CD4-positive, alpha-beta T cell treated with Interleukin-2 at 100 ng/mL for 4 hours (primary cell): ENCODE measurements around the gene CNKSR3.

Source experiments
- DNase-seq: peaks from one replicate; pipeline ENCODE4 v3.0.0-alpha.2; 2020; ENCODE audit warnings: low spot score

The CNKSR3 gene

GRCh38 chr6:154414021-154414813 lies 96.3 kb downstream of the CNKSR3 start:
- DNase-seq: no peak

GRCh38 chr6:154412106-154412820 lies 98.2 kb downstream of the CNKSR3 start:
- no peak for DNase-seq

DNA sequence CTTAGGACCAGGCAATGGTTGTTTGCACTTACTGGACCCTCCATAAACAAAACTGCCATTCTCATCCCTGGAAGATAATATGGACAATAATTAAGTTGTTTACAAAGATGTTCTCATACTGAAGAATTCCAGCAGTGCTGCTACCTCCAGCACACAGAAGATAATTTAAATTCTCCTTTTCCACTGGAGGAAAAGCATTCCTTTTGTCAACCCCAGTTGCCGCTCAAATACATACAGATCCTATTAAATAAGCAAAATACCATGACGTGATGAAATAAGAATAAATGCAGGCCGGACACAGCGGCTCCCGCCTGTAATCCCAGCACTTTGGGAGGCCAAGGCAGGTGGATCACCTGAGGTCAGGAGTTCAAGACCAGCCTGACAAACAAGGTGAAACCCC lies 99.4 kb downstream of the CNKSR3 start:
- no peak for DNase-seq

- no peak for DNase-seq
These were observed 99.8 kb downstream of the CNKSR3 start for GRCh38 chr6:154410619-154411072.

- no peak for DNase-seq
These were observed 101.5 kb downstream of the CNKSR3 start for GRCh38 chr6:154408891-154409500.

- no peak for DNase-seq
These were observed 103.0 kb downstream of the CNKSR3 start for GRCh38 chr6:154407440-154407839.

GRCh38 chr6:154406869-154407268 lies 103.6 kb downstream of the CNKSR3 start:
- no peak for DNase-seq

DNA sequence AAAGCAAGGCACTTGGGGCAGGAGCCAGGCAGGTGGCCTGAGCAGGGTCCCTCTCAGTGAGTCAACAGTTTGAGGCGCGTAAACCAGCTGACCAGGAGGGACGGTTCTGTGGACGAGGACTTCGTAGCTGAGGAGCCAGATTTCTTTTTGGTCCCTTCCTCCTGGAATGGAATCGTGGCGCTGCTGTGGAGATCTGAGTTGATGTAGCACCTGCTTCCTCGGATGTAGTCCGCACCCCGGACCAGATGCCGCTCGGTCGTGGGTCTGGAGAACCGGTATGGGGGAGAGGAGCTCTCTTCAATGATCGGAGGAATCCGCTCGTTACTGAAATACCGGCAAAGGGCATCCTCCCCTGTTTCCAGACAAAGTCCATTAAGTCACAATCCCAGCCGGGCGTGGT lies 104.2 kb downstream of the CNKSR3 start:
- no peak for DNase-seq

DNA sequence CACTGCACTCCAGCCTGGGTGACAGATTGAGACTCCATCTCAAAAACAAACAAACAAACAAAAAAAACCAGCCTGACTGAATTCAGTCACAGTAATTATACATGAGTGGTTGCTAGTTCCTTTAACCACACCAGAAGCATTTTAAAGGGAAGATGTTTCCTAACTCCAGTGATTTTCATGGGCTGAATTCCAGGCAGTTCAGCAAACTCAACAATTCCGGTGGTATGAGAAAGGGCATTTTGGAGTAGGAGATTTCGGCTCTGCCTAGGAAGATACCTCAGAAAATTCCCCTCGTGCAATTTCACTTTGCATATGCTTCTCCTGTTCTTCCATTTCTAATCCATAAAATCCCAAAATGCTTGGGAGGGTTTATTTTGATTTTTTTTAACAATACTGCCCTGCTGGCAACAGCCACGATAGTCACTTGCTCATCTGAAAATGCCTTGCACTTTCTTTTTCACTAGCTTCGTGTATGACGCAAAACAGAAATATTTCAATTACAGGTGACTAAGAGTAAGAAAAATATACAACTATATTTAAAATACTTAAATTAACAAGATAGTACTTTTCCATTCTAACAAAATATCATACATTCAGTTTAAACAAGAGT lies 105.6 kb downstream of the CNKSR3 start:
- no peak for DNase-seq

- no peak for DNase-seq
These were observed 106.7 kb downstream of the CNKSR3 start for GRCh38 chr6:154403788-154404187.

DNA sequence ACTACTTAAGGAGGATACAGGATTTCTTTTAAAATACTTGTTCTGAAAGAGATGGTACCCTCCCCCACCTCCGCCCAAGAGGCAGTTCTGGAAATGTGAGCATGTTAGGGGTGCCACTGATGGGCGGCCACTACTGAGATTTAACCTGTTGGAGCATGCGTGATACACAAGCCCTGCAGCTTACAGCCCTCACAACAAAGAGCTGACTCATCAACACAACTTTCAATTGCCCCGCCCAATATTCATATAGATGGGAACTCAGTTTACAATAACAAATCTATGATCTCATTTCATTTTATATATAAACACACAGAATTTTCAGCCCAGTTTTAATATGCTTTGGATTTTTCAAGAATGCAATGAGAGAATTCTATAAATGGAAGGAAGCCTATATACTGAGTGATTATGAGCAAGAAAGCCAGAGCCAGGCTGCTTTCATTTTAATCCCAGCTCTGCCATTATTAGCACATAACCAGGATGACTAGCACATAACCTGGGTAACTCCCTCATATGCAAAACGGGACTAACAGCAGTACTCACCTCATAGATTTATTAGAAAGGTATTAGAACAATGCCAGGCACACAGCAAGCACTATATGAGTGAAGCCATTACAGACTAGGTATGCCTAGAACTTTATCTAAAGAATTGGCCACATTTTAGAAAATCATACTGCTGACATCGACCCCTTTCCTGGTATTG lies 108.3 kb downstream of the CNKSR3 start:
- DNase-seq: no peak

DNA sequence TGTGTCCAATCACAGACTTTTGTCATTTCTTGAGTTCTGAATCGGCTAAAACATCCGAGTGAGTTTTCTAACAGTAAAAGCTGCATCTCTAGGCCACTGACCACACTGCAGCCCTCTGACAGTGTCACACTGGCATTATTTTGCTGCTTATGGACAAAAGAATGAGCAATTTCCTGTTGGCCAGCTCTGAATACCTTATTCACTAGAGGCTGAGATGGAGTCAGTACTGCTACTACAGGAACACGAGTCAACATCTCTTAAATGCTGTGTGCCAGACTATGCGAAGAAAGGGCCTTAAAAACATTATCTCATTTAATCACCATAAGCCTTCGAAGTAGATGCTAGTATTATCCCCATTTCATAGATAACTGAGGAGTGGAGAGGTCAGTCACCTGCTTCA lies 111.4 kb downstream of the CNKSR3 start:
- no peak for DNase-seq

GRCh38 chr6:154397491-154398195 lies 112.8 kb downstream of the CNKSR3 start:
- no peak for DNase-seq

GRCh38 chr6:154395878-154396277 lies 114.6 kb downstream of the CNKSR3 start:
- no peak for DNase-seq

DNA sequence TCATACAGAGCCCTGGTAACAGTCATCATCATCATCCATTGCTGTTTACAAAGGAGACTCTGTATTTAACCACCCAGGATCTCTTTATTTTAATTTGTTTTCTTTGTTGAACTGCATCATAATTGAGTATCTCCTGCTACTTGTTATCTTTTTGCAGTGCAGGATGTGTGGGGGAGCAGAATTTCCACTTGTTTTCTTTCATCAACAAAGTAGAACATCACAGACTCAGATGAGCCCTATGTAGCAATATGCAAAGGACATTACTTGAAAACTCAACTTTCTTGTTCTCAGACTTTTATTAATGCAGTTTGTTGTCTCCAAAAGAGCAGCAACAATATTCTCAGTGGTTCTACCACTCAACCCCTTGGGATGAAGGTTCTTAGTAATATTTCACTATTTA lies 115.2 kb downstream of the CNKSR3 start:
- no peak for DNase-seq

GRCh38 chr6:154394571-154394970 lies 115.9 kb downstream of the CNKSR3 start:
- DNase-seq: no peak

GRCh38 chr6:154390034-154390433 lies 120.5 kb downstream of the CNKSR3 start:
- DNase-seq: no peak

DNA sequence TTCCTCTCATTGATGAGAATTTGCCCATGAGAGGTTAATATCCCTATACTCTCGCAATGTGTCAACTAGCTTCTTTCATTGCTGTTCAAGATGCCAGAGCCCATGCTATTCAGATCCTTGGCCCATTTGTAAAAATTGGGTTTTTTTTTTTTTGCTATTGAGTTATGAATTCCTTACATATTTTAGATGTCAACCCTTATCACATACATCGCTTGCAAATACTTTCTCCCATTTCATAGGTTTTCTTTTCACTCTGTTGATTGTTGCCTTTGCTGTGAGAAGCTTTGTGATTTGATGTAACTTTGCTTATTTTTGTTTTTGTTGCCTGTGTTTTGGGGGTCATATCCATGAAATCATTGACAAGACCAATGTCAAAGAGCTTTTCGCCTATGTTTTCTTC lies 121.7 kb downstream of the CNKSR3 start:
- no peak for DNase-seq

GRCh38 chr6:154386848-154387717 lies 123.4 kb downstream of the CNKSR3 start:
- DNase-seq: no peak

DNA sequence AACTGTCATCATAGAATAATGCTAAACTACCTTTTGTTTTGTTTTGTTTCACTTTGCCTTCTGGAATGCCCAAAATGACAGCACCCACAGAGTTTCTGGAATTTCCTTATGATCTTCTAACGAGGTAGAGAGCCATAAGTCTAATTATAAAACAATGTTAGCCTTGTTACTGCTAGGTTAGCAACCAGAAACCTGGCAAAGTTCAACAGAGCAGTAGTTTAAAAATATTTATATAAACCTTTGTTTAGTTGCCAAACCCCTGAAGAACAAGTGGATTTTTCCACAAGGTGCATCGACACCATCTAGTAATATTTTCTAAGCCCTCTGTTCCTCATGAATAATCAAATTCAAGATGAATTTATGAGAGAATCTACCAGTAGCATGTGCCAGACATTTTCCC lies 126.3 kb downstream of the CNKSR3 start:
- DNase-seq: no peak
